Measurements from ENCODE around the gene DAZAP2. TPM values are rescaled to one million over a fixed set of nuclear protein-coding genes. Genes with fewer than 3 reads are reported as not detected.
A peak's percentile ranks its signal among the peaks of the same experiment; 100 is the strongest.

DAZAP2 gene
- total and polyA plus RNA-seq, 2 of the 13 experiments (the other 11 are each of a cell fraction or from before 2014, with no cell fraction given) = 64.5 to 222 TPM

DNA sequence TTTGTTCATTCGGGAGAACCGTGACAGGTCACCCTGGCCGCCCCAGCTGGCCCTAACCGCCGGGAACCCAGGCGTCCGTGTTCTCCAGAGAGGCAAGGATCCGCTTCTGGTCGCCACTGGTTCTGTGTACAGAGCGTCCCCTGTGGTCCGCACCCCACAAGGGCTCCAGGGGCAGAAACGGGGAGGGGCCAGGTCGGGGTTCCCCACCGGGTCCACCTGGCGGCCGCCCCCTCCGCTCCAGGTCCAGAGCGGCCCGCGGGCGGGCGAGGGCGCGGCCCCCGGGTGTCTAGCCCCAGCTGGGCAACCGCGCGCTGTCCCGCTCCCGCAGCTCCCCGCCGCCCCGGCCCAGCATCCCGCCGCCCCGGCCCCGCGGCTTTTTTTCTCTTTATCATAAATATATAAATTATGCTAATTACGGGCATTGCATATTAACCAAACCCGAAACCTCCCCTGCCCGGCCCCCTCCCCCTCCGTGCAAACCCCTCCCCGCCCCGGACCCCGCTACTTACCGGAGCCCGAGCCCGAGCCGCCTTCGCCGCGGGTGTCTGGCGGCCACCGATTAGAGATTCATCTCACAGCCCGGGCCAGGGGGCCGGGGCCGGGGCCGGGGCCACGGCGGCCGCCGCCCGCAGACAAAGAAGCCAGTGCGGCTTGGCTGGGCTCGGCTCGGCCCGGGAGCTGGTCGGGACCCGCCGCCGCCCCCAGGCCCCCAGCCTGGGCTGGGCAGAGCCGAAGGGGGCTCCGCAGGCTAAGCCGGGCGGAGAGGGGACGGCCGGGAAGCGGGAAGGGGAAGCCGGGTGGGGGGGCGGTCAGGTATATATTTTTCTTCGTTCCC lies 21.3 kb upstream of the DAZAP2 start (continued):
- TF ChIP-seq, protein P1, sequence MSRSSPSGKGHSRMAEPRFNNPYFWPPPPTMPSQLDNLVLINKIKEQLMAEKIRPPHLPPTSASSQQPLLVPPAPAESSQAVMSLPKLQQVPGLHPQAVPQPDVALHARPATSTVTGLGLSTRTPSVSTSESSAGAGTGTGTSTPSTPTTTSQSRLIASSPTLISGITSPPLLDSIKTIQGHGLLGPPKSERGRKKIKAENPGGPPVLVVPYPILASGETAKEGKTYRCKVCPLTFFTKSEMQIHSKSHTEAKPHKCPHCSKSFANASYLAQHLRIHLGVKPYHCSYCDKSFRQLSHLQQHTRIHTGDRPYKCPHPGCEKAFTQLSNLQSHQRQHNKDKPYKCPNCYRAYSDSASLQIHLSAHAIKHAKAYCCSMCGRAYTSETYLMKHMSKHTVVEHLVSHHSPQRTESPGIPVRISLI (CRISPR knock-in tag; IDR thresholded peaks at IDR 0.05; ENCODE audit: borderline replicate concordance) = no peak
- no peak for TF ChIP-seq ZSCAN25 (CRISPR knock-in tag; IDR thresholded peaks at IDR 0.05)
- TF ChIP-seq ZNF644 (CRISPR knock-in tag; IDR thresholded peaks at IDR 0.05; ENCODE audit: low read depth) = no peak
- TF ChIP-seq NRL (CRISPR knock-in tag; IDR thresholded peaks at IDR 0.05; ENCODE audit: borderline replicate concordance) = 0 out of 2 replicates have a peak, but pooled peaks have one; percentile 30
- TF ChIP-seq ZFP36L2 (CRISPR knock-in tag; IDR thresholded peaks at IDR 0.05) = no peak
- no peak for TF ChIP-seq PCBP2 (optimal IDR thresholded peaks at IDR 0.05; ENCODE audit: low read depth, low read length, poor library complexity, severe bottlenecking)
- TF ChIP-seq, protein P2, sequence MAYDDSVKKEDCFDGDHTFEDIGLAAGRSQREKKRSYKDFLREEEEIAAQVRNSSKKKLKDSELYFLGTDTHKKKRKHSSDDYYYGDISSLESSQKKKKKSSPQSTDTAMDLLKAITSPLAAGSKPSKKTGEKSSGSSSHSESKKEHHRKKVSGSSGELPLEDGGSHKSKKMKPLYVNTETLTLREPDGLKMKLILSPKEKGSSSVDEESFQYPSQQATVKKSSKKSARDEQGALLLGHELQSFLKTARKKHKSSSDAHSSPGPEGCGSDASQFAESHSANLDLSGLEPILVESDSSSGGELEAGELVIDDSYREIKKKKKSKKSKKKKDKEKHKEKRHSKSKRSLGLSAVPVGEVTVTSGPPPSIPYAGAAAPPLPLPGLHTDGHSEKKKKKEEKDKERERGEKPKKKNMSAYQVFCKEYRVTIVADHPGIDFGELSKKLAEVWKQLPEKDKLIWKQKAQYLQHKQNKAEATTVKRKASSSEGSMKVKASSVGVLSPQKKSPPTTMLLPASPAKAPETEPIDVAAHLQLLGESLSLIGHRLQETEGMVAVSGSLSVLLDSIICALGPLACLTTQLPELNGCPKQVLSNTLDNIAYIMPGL (CRISPR knock-in tag; IDR thresholded peaks at IDR 0.05; ENCODE audit: borderline replicate concordance in 1 of 2, low read depth in 1 of 2) = peak in 1 of 2 experiments; percentile 54; a peak in 1 of 4 replicates
- no peak for TF ChIP-seq PAF1 (CRISPR knock-in tag; IDR thresholded peaks at IDR 0.05)
- TF ChIP-seq ZSCAN22 (CRISPR knock-in tag; IDR thresholded peaks at IDR 0.05) = no peak
- TF ChIP-seq JUND (CRISPR knock-in tag; IDR thresholded peaks at IDR 0.05) = no peak
- no peak for TF ChIP-seq ZNF282 (IDR thresholded peaks at IDR 0.05; ENCODE audit: partially characterized antibody)
- TF ChIP-seq ZNF598 (CRISPR knock-in tag; IDR thresholded peaks at IDR 0.05; ENCODE audit: borderline replicate concordance) = no peak
- TF ChIP-seq, protein P3, sequence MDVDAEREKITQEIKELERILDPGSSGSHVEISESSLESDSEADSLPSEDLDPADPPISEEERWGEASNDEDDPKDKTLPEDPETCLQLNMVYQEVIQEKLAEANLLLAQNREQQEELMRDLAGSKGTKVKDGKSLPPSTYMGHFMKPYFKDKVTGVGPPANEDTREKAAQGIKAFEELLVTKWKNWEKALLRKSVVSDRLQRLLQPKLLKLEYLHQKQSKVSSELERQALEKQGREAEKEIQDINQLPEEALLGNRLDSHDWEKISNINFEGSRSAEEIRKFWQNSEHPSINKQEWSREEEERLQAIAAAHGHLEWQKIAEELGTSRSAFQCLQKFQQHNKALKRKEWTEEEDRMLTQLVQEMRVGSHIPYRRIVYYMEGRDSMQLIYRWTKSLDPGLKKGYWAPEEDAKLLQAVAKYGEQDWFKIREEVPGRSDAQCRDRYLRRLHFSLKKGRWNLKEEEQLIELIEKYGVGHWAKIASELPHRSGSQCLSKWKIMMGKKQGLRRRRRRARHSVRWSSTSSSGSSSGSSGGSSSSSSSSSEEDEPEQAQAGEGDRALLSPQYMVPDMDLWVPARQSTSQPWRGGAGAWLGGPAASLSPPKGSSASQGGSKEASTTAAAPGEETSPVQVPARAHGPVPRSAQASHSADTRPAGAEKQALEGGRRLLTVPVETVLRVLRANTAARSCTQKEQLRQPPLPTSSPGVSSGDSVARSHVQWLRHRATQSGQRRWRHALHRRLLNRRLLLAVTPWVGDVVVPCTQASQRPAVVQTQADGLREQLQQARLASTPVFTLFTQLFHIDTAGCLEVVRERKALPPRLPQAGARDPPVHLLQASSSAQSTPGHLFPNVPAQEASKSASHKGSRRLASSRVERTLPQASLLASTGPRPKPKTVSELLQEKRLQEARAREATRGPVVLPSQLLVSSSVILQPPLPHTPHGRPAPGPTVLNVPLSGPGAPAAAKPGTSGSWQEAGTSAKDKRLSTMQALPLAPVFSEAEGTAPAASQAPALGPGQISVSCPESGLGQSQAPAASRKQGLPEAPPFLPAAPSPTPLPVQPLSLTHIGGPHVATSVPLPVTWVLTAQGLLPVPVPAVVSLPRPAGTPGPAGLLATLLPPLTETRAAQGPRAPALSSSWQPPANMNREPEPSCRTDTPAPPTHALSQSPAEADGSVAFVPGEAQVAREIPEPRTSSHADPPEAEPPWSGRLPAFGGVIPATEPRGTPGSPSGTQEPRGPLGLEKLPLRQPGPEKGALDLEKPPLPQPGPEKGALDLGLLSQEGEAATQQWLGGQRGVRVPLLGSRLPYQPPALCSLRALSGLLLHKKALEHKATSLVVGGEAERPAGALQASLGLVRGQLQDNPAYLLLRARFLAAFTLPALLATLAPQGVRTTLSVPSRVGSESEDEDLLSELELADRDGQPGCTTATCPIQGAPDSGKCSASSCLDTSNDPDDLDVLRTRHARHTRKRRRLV (CRISPR knock-in tag; IDR thresholded peaks at IDR 0.05) = no peak
- TF ChIP-seq, protein P4, sequence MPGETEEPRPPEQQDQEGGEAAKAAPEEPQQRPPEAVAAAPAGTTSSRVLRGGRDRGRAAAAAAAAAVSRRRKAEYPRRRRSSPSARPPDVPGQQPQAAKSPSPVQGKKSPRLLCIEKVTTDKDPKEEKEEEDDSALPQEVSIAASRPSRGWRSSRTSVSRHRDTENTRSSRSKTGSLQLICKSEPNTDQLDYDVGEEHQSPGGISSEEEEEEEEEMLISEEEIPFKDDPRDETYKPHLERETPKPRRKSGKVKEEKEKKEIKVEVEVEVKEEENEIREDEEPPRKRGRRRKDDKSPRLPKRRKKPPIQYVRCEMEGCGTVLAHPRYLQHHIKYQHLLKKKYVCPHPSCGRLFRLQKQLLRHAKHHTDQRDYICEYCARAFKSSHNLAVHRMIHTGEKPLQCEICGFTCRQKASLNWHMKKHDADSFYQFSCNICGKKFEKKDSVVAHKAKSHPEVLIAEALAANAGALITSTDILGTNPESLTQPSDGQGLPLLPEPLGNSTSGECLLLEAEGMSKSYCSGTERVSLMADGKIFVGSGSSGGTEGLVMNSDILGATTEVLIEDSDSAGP (CRISPR knock-in tag; IDR thresholded peaks at IDR 0.05; ENCODE audit: borderline replicate concordance) = peak; percentile 31; the same call in 1 of the 2 replicates
- TF ChIP-seq MED1 (CRISPR knock-in tag; IDR thresholded peaks at IDR 0.05) = peak; percentile 2; the same call in 1 of the 2 replicates
- TF ChIP-seq ZFP36 (IDR thresholded peaks at IDR 0.05; ENCODE audit: borderline replicate concordance, low read depth, low read length, partially characterized antibody) = no peak

All from HepG2 (cell line).